ENCODE measurements around the gene MYBPC1. TPM values are rescaled to one million over a fixed set of nuclear protein-coding genes. Genes with fewer than 3 reads are reported as not detected.

MYBPC1 gene
- total RNA-seq, 1 experiment from 2014 or later, result not detected

DNA sequence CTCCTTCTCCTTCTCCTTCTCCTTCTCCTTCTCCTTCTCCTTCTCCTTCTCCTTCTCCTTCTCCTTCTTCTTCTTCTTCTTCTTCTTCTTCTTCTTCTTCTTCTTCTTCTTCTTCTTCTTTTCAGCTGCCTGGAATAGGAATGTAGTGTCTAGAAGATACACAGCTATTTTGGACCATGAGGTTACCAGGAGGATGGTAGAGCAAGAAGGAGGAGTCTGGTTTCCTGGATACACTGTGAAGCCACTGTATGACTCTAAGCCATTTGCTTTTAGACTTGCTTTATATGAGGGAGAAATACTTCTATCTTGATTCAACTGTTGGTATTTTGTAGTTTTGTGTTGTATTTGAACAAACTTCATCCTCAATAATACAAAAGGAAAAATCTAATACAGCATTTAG lies 3.0 kb upstream of the MYBPC1 start:
- Histone ChIP-seq H3K9me3 (ENCODE audit: control insufficient read depth, low read depth, low read length) (no peaks in the 10 kb centered on the region), H2BK15ac (ENCODE audit: low read depth, low read length) (no peak overlapping the region), H4K20me1 (ENCODE audit: control insufficient read depth, insufficient read depth, insufficient read length) (no peaks in the 10 kb centered on the region), H3T11ph (ENCODE audit: low read length) (no peak overlapping the region), H2AK5ac (ENCODE audit: insufficient read length, low read length) (no peak overlapping the region), H3K9ac (ENCODE audit: extremely low read depth, insufficient read length, low read length) (no peak overlapping the region), H3K27ac (ENCODE audit: insufficient read length, low read depth, low read length) (no peak overlapping the region), H2BK120ac (ENCODE audit: low read depth, low read length, poor library complexity, severe bottlenecking) (no peak overlapping the region), H3K79me1 (ENCODE audit: insufficient read depth, low read depth, low read length, poor library complexity, severe bottlenecking) (no peaks in the 10 kb centered on the region), H2BK20ac (ENCODE audit: low read depth, low read length, poor library complexity, severe bottlenecking) (no peak overlapping the region), H3K4me1 (ENCODE audit: insufficient read depth, low read length) (no peaks in the 10 kb centered on the region; the same call in 1 of the 2 replicates), H3K14ac (ENCODE audit: insufficient read depth, low read length) (no peak overlapping the region), H3K27me3 (ENCODE audit: insufficient read depth, low read length) (no peaks in the 10 kb centered on the region), H3K4ac (ENCODE audit: low read depth, low read length) (no peak overlapping the region), H3K23me2 (ENCODE audit: insufficient read length, low read depth, low read length, poor library complexity, severe bottlenecking) (no peaks in the 10 kb centered on the region), H3K4me2 (ENCODE audit: insufficient read depth, insufficient read length, low read length) (no peak overlapping the region), H3K56ac (ENCODE audit: insufficient read length, low read depth, low read length) (no peak overlapping the region), H4K5ac (ENCODE audit: insufficient read length, low read depth, low read length) (no peak overlapping the region), H3K18ac (ENCODE audit: insufficient read length, low read depth, low read length) (no peak overlapping the region), H2BK12ac (ENCODE audit: insufficient read length, low read depth, low read length) (no peak overlapping the region), H3K23ac (ENCODE audit: insufficient read length, low read depth, low read length) (no peak overlapping the region), H4K8ac (replicated peaks; ENCODE audit: insufficient read length, low read depth, low read length) (no peak overlapping the region), H4K91ac (ENCODE audit: insufficient read length, low read depth, low read length) (no peak overlapping the region), H2AFZ (ENCODE audit: low read length) (no peak overlapping the region), H3K79me2 (ENCODE audit: insufficient read depth, low read length) (no peaks in the 10 kb centered on the region), H2BK5ac (ENCODE audit: insufficient read length, low read length) (no peak overlapping the region)
- Mint-ChIP-seq H3K27ac (no peak overlapping the region), H3K4me1 (peaks cover 9 to 12% of the 10 kb centered on the region in 2 experiments), H3K9me3 (peaks cover 0 to 3% of the 10 kb centered on the region in 2 experiments; a peak in 1 of 5 replicates), H3K36me3 (ENCODE audit: insufficient read depth in 1 of 3, low read depth in 3 of 3) (0 out of 7 replicates have a peak, but pooled peaks cover 0 to 1% (median 0%) of the 10 kb centered on the region in 3 experiments), H3K4me3 (no peak overlapping the region), H3K27me3 (ENCODE audit: low read depth) (no peaks in the 10 kb centered on the region)
- TF ChIP-seq, protein P1, sequence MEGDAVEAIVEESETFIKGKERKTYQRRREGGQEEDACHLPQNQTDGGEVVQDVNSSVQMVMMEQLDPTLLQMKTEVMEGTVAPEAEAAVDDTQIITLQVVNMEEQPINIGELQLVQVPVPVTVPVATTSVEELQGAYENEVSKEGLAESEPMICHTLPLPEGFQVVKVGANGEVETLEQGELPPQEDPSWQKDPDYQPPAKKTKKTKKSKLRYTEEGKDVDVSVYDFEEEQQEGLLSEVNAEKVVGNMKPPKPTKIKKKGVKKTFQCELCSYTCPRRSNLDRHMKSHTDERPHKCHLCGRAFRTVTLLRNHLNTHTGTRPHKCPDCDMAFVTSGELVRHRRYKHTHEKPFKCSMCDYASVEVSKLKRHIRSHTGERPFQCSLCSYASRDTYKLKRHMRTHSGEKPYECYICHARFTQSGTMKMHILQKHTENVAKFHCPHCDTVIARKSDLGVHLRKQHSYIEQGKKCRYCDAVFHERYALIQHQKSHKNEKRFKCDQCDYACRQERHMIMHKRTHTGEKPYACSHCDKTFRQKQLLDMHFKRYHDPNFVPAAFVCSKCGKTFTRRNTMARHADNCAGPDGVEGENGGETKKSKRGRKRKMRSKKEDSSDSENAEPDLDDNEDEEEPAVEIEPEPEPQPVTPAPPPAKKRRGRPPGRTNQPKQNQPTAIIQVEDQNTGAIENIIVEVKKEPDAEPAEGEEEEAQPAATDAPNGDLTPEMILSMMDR (conservative IDR thresholded peaks at IDR 0.05), result no peak
- DNase-seq, result no peak
